ENCODE data around the gene NRL. TPM values are rescaled to one million over a fixed set of nuclear protein-coding genes. Genes with fewer than 3 reads are reported as not detected.
A peak's percentile ranks its signal among the peaks of the same experiment; 100 is the strongest.

NRL gene
- total and polyA plus RNA-seq, 9 of the 15 experiments (the other 6 are each of a cell fraction or from before 2014, with no cell fraction given): 0.07 to 2.7 (median 1.4) TPM; not detected in 1

DNA sequence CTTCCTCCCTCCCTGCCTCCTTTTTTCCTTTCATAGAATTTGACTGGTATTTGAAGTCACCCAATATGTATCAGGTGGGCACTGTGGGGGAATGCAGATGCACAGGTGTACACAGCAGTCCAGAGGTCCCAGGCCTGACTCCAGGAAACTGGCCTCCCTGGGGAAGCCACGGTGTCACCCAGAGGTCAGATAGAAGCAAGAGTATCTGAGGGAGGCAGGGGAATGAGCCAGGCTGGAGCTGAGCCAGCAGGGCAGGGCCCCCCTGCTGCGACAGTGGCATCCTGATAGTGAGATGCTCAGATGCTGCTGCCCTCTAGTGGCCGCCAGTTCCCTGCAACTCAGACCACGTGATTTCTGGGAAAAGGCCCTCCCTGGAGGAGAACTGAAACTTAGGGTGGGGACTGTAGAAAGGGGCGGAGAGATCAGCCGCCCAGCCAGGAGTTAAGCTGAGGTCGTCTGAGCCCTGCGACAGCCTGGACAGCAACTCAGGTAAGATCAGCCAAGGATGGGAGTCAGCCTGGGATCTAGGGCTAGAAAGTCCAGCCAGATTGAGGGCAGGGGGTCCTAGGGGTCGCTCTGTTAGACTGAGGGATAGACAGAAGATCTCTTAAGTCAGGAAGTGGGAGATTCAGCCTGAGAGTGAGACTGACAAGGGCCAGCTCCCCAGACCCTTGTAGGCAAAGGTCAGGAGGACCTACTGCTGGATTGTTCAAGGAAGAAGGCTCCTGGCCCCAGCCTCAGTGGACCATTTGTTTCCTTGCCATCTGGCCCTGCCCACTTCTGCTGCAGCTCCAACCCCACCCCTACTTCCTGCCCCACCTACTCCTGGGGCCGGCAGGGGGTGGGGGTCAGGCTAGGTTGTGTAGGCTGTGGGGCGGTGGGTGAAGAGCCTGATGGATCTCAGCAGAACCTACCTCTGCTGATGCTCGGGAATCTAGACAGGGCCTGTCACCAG is 46.4 kb upstream of the NRL start, which contains the start of gene IRF9 (continued):
- TF ChIP-seq, protein P1, sequence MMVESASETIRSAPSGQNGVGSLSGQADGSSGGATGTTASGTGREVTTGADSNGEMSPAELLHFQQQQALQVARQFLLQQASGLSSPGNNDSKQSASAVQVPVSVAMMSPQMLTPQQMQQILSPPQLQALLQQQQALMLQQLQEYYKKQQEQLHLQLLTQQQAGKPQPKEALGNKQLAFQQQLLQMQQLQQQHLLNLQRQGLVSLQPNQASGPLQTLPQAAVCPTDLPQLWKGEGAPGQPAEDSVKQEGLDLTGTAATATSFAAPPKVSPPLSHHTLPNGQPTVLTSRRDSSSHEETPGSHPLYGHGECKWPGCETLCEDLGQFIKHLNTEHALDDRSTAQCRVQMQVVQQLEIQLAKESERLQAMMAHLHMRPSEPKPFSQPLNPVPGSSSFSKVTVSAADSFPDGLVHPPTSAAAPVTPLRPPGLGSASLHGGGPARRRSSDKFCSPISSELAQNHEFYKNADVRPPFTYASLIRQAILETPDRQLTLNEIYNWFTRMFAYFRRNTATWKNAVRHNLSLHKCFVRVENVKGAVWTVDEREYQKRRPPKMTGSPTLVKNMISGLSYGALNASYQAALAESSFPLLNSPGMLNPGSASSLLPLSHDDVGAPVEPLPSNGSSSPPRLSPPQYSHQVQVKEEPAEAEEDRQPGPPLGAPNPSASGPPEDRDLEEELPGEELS (CRISPR knock-in tag; IDR thresholded peaks at IDR 0.05; ENCODE audit: borderline replicate concordance): no peak
- no peak for TF ChIP-seq SNIP1 (IDR thresholded peaks at IDR 0.05; ENCODE audit: low read depth)
- no peak for TF ChIP-seq ZNF699 (CRISPR knock-in tag; IDR thresholded peaks at IDR 0.05; ENCODE audit: insufficient replicate concordance)
- TF ChIP-seq NR2C2 (CRISPR knock-in tag; IDR thresholded peaks at IDR 0.05): no peak
- peak; percentile 63 for TF ChIP-seq NR2C2 (tag; IDR thresholded peaks at IDR 0.05)
- no peak for TF ChIP-seq BMI1 (IDR thresholded peaks at IDR 0.05; ENCODE audit: low read length)
- no peak for TF ChIP-seq ZNF79 (CRISPR knock-in tag; IDR thresholded peaks at IDR 0.05; ENCODE audit: low read depth)
- TF ChIP-seq, protein P2, sequence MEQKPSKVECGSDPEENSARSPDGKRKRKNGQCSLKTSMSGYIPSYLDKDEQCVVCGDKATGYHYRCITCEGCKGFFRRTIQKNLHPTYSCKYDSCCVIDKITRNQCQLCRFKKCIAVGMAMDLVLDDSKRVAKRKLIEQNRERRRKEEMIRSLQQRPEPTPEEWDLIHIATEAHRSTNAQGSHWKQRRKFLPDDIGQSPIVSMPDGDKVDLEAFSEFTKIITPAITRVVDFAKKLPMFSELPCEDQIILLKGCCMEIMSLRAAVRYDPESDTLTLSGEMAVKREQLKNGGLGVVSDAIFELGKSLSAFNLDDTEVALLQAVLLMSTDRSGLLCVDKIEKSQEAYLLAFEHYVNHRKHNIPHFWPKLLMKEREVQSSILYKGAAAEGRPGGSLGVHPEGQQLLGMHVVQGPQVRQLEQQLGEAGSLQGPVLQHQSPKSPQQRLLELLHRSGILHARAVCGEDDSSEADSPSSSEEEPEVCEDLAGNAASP (IDR thresholded peaks at IDR 0.05): no peak
- no peak for TF ChIP-seq HDAC6 (IDR thresholded peaks at IDR 0.05; ENCODE audit: low read depth, low read length)
- no peak for TF ChIP-seq ELF4 (CRISPR knock-in tag; IDR thresholded peaks at IDR 0.05)
- TF ChIP-seq ZBTB17 (CRISPR knock-in tag; IDR thresholded peaks at IDR 0.05): 0 out of 2 replicates have a peak, but pooled peaks have one; percentile 17
- no peak for TF ChIP-seq CHD2 (IDR thresholded peaks at IDR 0.05; ENCODE audit: low read depth, low read length)
- TF ChIP-seq CREB1 (IDR thresholded peaks at IDR 0.05): no peak
- TF ChIP-seq CREB1 (CRISPR knock-in tag; IDR thresholded peaks at IDR 0.05): peak; percentile 63; the same call in 1 of the 2 replicates
- no peak for TF ChIP-seq ZNF764 (CRISPR knock-in tag; IDR thresholded peaks at IDR 0.05; ENCODE audit: low read depth)
- no peak for TF ChIP-seq SIN3B (IDR thresholded peaks at IDR 0.05; ENCODE audit: low read depth)
- no peak for TF ChIP-seq EZH2 (IDR thresholded peaks at IDR 0.05; ENCODE audit: borderline replicate concordance, low read depth, low read length)
- TF ChIP-seq POLR2G (IDR thresholded peaks at IDR 0.05; ENCODE audit: low read depth, low read length): no peak
- TF ChIP-seq SMAD1 (IDR thresholded peaks at IDR 0.05; ENCODE audit: low read depth, low read length, partially characterized antibody): peak; percentile 67
- TF ChIP-seq TAL1 (IDR thresholded peaks at IDR 0.05): no peak
- TF ChIP-seq, protein P3, sequence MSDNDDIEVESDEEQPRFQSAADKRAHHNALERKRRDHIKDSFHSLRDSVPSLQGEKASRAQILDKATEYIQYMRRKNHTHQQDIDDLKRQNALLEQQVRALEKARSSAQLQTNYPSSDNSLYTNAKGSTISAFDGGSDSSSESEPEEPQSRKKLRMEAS (CRISPR knock-in tag; IDR thresholded peaks at IDR 0.05): peak; percentile 66
- TF ChIP-seq, protein P4, sequence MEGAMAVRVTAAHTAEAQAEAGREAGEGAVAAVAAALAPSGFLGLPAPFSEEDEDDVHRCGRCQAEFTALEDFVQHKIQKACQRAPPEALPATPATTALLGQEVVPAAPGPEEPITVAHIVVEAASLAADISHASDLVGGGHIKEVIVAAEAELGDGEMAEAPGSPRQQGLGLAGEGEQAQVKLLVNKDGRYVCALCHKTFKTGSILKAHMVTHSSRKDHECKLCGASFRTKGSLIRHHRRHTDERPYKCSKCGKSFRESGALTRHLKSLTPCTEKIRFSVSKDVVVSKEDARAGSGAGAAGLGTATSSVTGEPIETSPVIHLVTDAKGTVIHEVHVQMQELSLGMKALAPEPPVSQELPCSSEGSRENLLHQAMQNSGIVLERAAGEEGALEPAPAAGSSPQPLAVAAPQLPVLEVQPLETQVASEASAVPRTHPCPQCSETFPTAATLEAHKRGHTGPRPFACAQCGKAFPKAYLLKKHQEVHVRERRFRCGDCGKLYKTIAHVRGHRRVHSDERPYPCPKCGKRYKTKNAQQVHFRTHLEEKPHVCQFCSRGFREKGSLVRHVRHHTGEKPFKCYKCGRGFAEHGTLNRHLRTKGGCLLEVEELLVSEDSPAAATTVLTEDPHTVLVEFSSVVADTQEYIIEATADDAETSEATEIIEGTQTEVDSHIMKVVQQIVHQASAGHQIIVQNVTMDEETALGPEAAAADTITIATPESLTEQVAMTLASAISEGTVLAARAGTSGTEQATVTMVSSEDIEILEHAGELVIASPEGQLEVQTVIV (CRISPR knock-in tag; IDR thresholded peaks at IDR 0.05; ENCODE audit: borderline replicate concordance): no peak
- TF ChIP-seq ZNF197 (CRISPR knock-in tag; IDR thresholded peaks at IDR 0.05; ENCODE audit: low read depth): no peak
